HEK293 (cell line): ENCODE data around the gene GPR17.

Experiments used
- CTCF ChIA-PET: fragments of 350-600 bp; formaldehyde crosslinking; extraction: SDS; loops from one replicate; lab custom pipeline; 2021; ENCODE audit warnings: antibody characterized with exemption; lab: Yijun Ruan, JAX
- POLR2A ChIA-PET: fragments of 300-600 bp; formaldehyde crosslinking; extraction: SDS; loops from one replicate; lab custom pipeline; 2020; ENCODE audit warnings: antibody characterized with exemption, inconsistent platforms; lab: Yijun Ruan, JAX
- H3K27ac ChIP-seq: fragments of 200-500 bp; sonication (Bioruptor generic); 2 replicates; pipeline ENCODE4 v1.5.1; 2014; ENCODE audit warnings: low read depth, low read length, control low read depth, inconsistent platforms; ENCODE audit errors: extremely low read depth
- H3K36me3 ChIP-seq, 2 experiments: fragments of 200-500 bp in 1 of 2; sonication (Bioruptor generic) in 1 of 2; 1 replicate in 1 of 2; 2 replicates in 1 of 2; pipeline ENCODE4 v1.5.1; 2014 to 2017; ENCODE audit warnings: inconsistent platforms in 2 of 2, low read length in 2 of 2; ENCODE audit not compliant: control insufficient read depth in 2 of 2, insufficient read depth in 1 of 2
- H3K4me1 ChIP-seq: fragments of 200-500 bp; sonication (Bioruptor generic); 2 replicates; pipeline ENCODE4 v1.5.1; 2014; ENCODE audit warnings: mild to moderate bottlenecking, low read length, inconsistent platforms; ENCODE audit not compliant: control insufficient read depth, insufficient read depth
- H3K4me3 ChIP-seq: 2 replicates; pipeline ENCODE4 v1.5.1; 2011; ENCODE audit warnings: low read depth, mild to moderate bottlenecking, control low read depth, low read length, moderate library complexity
- H3K9me3 ChIP-seq: fragments of 200-500 bp; sonication (Bioruptor generic); 2 replicates; pipeline ENCODE4 v1.5.1; 2014; ENCODE audit warnings: low read depth, low read length, inconsistent platforms; ENCODE audit not compliant: control insufficient read depth, insufficient read depth
- GLI4 ChIP-seq: fragments of 450-650 bp; formaldehyde crosslinking; IDR thresholded peaks from 2 replicates; pipeline ENCODE4 v1.5.1; 2016; ENCODE audit warnings: missing biosample characterization, missing genetic modification characterization
- IKZF3 ChIP-seq: fragments of 450-650 bp; IDR thresholded peaks from 2 replicates; pipeline ENCODE4 v1.5.0; 2018; ENCODE audit warnings: missing biosample characterization, mild to moderate bottlenecking, missing genetic modification characterization, moderate library complexity
- PRDM1 ChIP-seq: fragments of 450-650 bp; formaldehyde crosslinking; IDR thresholded peaks from 2 replicates; pipeline ENCODE4; 2016; ENCODE audit warnings: missing biosample characterization, missing genetic modification characterization
- ZBTB1 ChIP-seq: fragments of 450-650 bp; formaldehyde crosslinking; IDR thresholded peaks from 2 replicates; pipeline ENCODE4 v1.5.1; 2016; ENCODE audit warnings: missing biosample characterization, missing genetic modification characterization
- ZBTB20 ChIP-seq: fragments of 450-650 bp; formaldehyde crosslinking; IDR thresholded peaks from 2 replicates; pipeline ENCODE4 v1.5.1; 2016; ENCODE audit warnings: missing biosample characterization, missing genetic modification characterization
- ZNF10 ChIP-seq: fragments of 450-650 bp; formaldehyde crosslinking; IDR thresholded peaks from 2 replicates; pipeline ENCODE4 v1.5.1; 2017; ENCODE audit warnings: missing biosample characterization, missing genetic modification characterization
- ZNF114 ChIP-seq: fragments of 450-650 bp; formaldehyde crosslinking; IDR thresholded peaks from 2 replicates; pipeline ENCODE4 v1.5.0; 2017; ENCODE audit warnings: missing biosample characterization, missing genetic modification characterization
- ZNF132 ChIP-seq: fragments of 450-650 bp; formaldehyde crosslinking; IDR thresholded peaks from 2 replicates; pipeline ENCODE4 v1.5.1; 2017; ENCODE audit warnings: missing biosample characterization, missing genetic modification characterization, borderline replicate concordance
- ZNF146 ChIP-seq: fragments of 450-650 bp; formaldehyde crosslinking; IDR thresholded peaks from 2 replicates; pipeline ENCODE4 v1.5.1; 2016; ENCODE audit warnings: missing biosample characterization, missing genetic modification characterization
- ZNF211 ChIP-seq: fragments of 450-650 bp; formaldehyde crosslinking; IDR thresholded peaks from 2 replicates; pipeline ENCODE4 v1.5.1; 2016; ENCODE audit warnings: low read depth, missing biosample characterization, missing genetic modification characterization
- ZNF214 ChIP-seq: fragments of 450-650 bp; formaldehyde crosslinking; IDR thresholded peaks from 2 replicates; pipeline ENCODE4 v1.5.1; 2017; ENCODE audit warnings: missing biosample characterization, mild to moderate bottlenecking, missing genetic modification characterization, borderline replicate concordance
- ZNF221 ChIP-seq: fragments of 450-650 bp; formaldehyde crosslinking; IDR thresholded peaks from 2 replicates; pipeline ENCODE4 v1.5.1; 2017; ENCODE audit warnings: missing biosample characterization, missing genetic modification characterization, borderline replicate concordance
- ZNF23 ChIP-seq: fragments of 450-650 bp; formaldehyde crosslinking; IDR thresholded peaks from 2 replicates; pipeline ENCODE4 v1.5.1; 2016; ENCODE audit warnings: missing biosample characterization, missing genetic modification characterization, borderline replicate concordance
- ZNF239 ChIP-seq: fragments of 450-650 bp; formaldehyde crosslinking; IDR thresholded peaks from 2 replicates; pipeline ENCODE4 v1.5.1; 2016; ENCODE audit warnings: missing biosample characterization, missing genetic modification characterization
- ZNF24 ChIP-seq: fragments of 450-650 bp; formaldehyde crosslinking; IDR thresholded peaks from 2 replicates; pipeline ENCODE4 v1.5.1; 2016; ENCODE audit warnings: missing biosample characterization, missing genetic modification characterization
- ZNF26 ChIP-seq: fragments of 450-650 bp; formaldehyde crosslinking; IDR thresholded peaks from 2 replicates; pipeline ENCODE4 v1.5.1; 2016; ENCODE audit warnings: missing biosample characterization, missing genetic modification characterization
- ZNF292 ChIP-seq: fragments of 450-650 bp; formaldehyde crosslinking; IDR thresholded peaks from 2 replicates; pipeline ENCODE4 v1.5.1; 2016; ENCODE audit warnings: low read depth, missing biosample characterization, missing genetic modification characterization, borderline replicate concordance
- ZNF324 ChIP-seq: fragments of 450-650 bp; formaldehyde crosslinking; IDR thresholded peaks from 2 replicates; pipeline ENCODE4 v1.5.1; 2016; ENCODE audit warnings: missing biosample characterization, missing genetic modification characterization
- ZNF335 ChIP-seq: fragments of 450-650 bp; formaldehyde crosslinking; conservative IDR thresholded peaks from 2 replicates; pipeline ENCODE4 v1.5.1; 2016; ENCODE audit warnings: missing biosample characterization, missing genetic modification characterization
- ZNF366 ChIP-seq: fragments of 450-650 bp; formaldehyde crosslinking; conservative IDR thresholded peaks from 2 replicates; pipeline ENCODE4 v1.5.1; 2016; ENCODE audit warnings: missing biosample characterization, missing genetic modification characterization
- ZNF518A ChIP-seq: fragments of 450-650 bp; formaldehyde crosslinking; conservative IDR thresholded peaks from 2 replicates; pipeline ENCODE4 v1.5.1; 2016; ENCODE audit warnings: low read depth, missing biosample characterization, missing genetic modification characterization
- ZNF530 ChIP-seq: fragments of 450-650 bp; formaldehyde crosslinking; IDR thresholded peaks from 2 replicates; pipeline ENCODE4 v1.5.1; 2016; ENCODE audit warnings: low read depth, missing biosample characterization, missing genetic modification characterization
- ZNF664 ChIP-seq: fragments of 450-650 bp; formaldehyde crosslinking; IDR thresholded peaks from 2 replicates; pipeline ENCODE4 v1.5.1; 2016; ENCODE audit warnings: missing biosample characterization, missing genetic modification characterization
- ZNF830 ChIP-seq: fragments of 450-650 bp; IDR thresholded peaks from 2 replicates; pipeline ENCODE4 v1.5.0; 2018; ENCODE audit warnings: missing biosample characterization, missing genetic modification characterization, low read depth, mild to moderate bottlenecking, moderate library complexity

The GPR17 gene

GRCh38 chr2:127647242-127648190, 1.6 kb downstream of the GPR17 start (continued):
- no peak for TF ChIP-seq ZNF518A (tag by site-specific recombination)
- no peak for TF ChIP-seq ZBTB20 (tag by site-specific recombination)
- no peak for TF ChIP-seq ZBTB1
- TF ChIP-seq ZNF114, result no peak
- no peak for TF ChIP-seq ZNF335 (tag by site-specific recombination)
- TF ChIP-seq ZNF24 (tag by site-specific recombination), result no peak
- no peak for TF ChIP-seq ZNF211 (tag by site-specific recombination)
- TF ChIP-seq ZNF26 (tag by site-specific recombination), result no peak
- no peak for TF ChIP-seq ZNF239 (tag by site-specific recombination)
- no peak for TF ChIP-seq ZNF221 (tag by site-specific recombination)
- TF ChIP-seq ZNF664, result no peak
- no peak for TF ChIP-seq ZNF530 (tag by site-specific recombination)

GRCh38 chr2:127648321-127648720, 2.4 kb downstream of the GPR17 start:
- CTCF ChIA-PET, result interaction anchor here (3.5 kb wide), 1 partner anchor 57 kb away, joined by 54 read pairs; no protein-coding TSS in a partner anchor
- no peak overlapping the region for H3K4me3 ChIP-seq
- H3K9me3 ChIP-seq, result no peaks in the 10 kb centered on the region
- no peaks in the 10 kb centered on the region for H3K4me1 ChIP-seq
- H3K27ac ChIP-seq, result no peak overlapping the region
- H3K36me3 ChIP-seq, result no peaks in the 10 kb centered on the region
- TF ChIP-seq ZNF292 (tag by site-specific recombination) (no peak), ZNF146 (tag by site-specific recombination) (no peak), ZNF132 (no peak), ZNF324 (no peak)
- POLR2A ChIA-PET, result no interaction called here

GRCh38 chr2:127649100-127649611, 3.2 kb downstream of the GPR17 start:
- no peaks in the 10 kb centered on the region for H3K9me3 ChIP-seq
- no peak overlapping the region for H3K4me3 ChIP-seq
- TF ChIP-seq ZNF830, result no peak
- no peak for TF ChIP-seq ZNF10 (tag by site-specific recombination)
- TF ChIP-seq PRDM1 (tag by site-specific recombination), result peak; percentile 40; the same call in 1 of the 2 replicates
- no peak for TF ChIP-seq IKZF3
- TF ChIP-seq GLI4 (tag by site-specific recombination), result no peak
- TF ChIP-seq ZNF366 (tag by site-specific recombination), result peak; percentile 93
- TF ChIP-seq ZNF214, result no peak
- TF ChIP-seq ZNF324, result no peak
- TF ChIP-seq ZNF23 (tag by site-specific recombination), result no peak
- ChIA-PET CTCF (interaction anchor here (0.6 to 3.5 kb wide), 11 partner anchors 16 to 452 kb away, joined by 3 to 54 read pairs (median 6); partner anchors contain the start of gene LIMS2), POLR2A (no interaction called here)
- no peaks in the 10 kb centered on the region for H3K36me3 ChIP-seq
- no peak overlapping the region for H3K27ac ChIP-seq
- no peaks in the 10 kb centered on the region for H3K4me1 ChIP-seq
